Breast epithelium (tissue), 3 donors: Measurements from ENCODE around the gene TRPC3.

Experiments
- POLR2A ChIP-seq: fragments of 450-650 bp; IDR thresholded peaks from one replicate; pipeline ENCODE4 v1.6.1; 2016; ENCODE audit warnings: antibody characterized with exemption, mild to moderate bottlenecking, moderate library complexity
- POLR2AphosphoS5 ChIP-seq, 3 donors: sonication (generic); formaldehyde crosslinking; IDR thresholded peaks; one replicate each; pipeline ENCODE4 v1.6.1; 2017; ENCODE audit warnings: antibody characterized with exemption in 3 of 3
- TF ChIP-seq, protein P1 (sequence below), 3 donors: fragments of 450-650 bp; IDR thresholded peaks; one replicate each; pipeline ENCODE4 v1.5.1; 2016 to 2017; ENCODE audit warnings: antibody characterized with exemption in 3 of 3, mild to moderate bottlenecking in 3 of 3, moderate library complexity in 3 of 3

DNA sequence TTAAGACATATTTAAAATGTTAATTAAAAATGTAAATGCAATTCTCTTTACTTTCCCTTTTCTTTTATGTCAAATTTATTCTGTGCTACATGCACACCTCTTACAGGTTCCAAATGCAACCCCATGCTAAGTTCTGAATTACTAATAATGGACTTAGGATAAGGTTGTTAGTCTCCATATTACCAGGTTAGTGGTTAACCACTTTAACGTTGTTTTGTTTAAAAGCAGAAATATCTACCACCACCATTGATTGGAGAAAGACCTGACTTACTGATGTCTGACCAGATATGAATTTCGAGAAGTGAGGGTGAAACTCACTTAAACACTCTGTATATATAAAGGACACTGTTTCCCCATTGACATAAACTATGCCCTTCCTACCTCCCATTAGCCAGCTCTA lies 6.9 kb upstream of the TRPC3 start:
- TF ChIP-seq, protein P1, sequence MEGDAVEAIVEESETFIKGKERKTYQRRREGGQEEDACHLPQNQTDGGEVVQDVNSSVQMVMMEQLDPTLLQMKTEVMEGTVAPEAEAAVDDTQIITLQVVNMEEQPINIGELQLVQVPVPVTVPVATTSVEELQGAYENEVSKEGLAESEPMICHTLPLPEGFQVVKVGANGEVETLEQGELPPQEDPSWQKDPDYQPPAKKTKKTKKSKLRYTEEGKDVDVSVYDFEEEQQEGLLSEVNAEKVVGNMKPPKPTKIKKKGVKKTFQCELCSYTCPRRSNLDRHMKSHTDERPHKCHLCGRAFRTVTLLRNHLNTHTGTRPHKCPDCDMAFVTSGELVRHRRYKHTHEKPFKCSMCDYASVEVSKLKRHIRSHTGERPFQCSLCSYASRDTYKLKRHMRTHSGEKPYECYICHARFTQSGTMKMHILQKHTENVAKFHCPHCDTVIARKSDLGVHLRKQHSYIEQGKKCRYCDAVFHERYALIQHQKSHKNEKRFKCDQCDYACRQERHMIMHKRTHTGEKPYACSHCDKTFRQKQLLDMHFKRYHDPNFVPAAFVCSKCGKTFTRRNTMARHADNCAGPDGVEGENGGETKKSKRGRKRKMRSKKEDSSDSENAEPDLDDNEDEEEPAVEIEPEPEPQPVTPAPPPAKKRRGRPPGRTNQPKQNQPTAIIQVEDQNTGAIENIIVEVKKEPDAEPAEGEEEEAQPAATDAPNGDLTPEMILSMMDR (IDR thresholded peaks at IDR 0.05), result no peak
- TF ChIP-seq POLR2AphosphoS5 (IDR thresholded peaks at IDR 0.05) (no peak), POLR2A (no peak)
